GM19193 (cell line): ENCODE measurements around the gene PDE11A.

Experiments used
- POLR2A ChIP-seq: IDR thresholded peaks from 4 replicates; pipeline ENCODE4 v1.6.1; 2011; ENCODE audit not compliant: insufficient read depth, insufficient read length; ENCODE audit errors: extremely low read depth

The PDE11A gene

GRCh38 chr2:177618255-177619253 is 454.0 kb downstream of the PDE11A start:
- peak; percentile 70 for TF ChIP-seq POLR2A

- TF ChIP-seq POLR2A, result no peak
Measured at GRCh38 chr2:177617849-177618248, 454.7 kb downstream of the PDE11A start.

GRCh38 chr2:177616731-177617130 is 455.8 kb downstream of the PDE11A start:
- TF ChIP-seq POLR2A, result no peak

GRCh38 chr2:177616066-177616465 is 456.5 kb downstream of the PDE11A start:
- TF ChIP-seq POLR2A, result no peak

GRCh38 chr2:177612659-177613058 is 459.9 kb downstream of the PDE11A start:
- no peak for TF ChIP-seq POLR2A

- no peak for TF ChIP-seq POLR2A
Measured at GRCh38 chr2:177611310-177611886, 461.2 kb downstream of the PDE11A start.

- TF ChIP-seq POLR2A, result no peak
Measured at GRCh38 chr2:177610813-177611212, 461.8 kb downstream of the PDE11A start.

GRCh38 chr2:177606636-177607035 is 465.9 kb downstream of the PDE11A start:
- no peak for TF ChIP-seq POLR2A

- TF ChIP-seq POLR2A, result no peak
Measured at GRCh38 chr2:177604271-177605065, 468.1 kb downstream of the PDE11A start.

GRCh38 chr2:177603768-177604167 is 468.8 kb downstream of the PDE11A start:
- no peak for TF ChIP-seq POLR2A

GRCh38 chr2:177603181-177603580 is 469.4 kb downstream of the PDE11A start:
- no peak for TF ChIP-seq POLR2A

- TF ChIP-seq POLR2A, result no peak
Measured at GRCh38 chr2:177602611-177603164, 469.9 kb downstream of the PDE11A start.

GRCh38 chr2:177600917-177601316 is 471.7 kb downstream of the PDE11A start:
- TF ChIP-seq POLR2A, result no peak

GRCh38 chr2:177599956-177600355 is 472.6 kb downstream of the PDE11A start:
- TF ChIP-seq POLR2A, result no peak
